ENCODE data around the gene GULP1.

DNA sequence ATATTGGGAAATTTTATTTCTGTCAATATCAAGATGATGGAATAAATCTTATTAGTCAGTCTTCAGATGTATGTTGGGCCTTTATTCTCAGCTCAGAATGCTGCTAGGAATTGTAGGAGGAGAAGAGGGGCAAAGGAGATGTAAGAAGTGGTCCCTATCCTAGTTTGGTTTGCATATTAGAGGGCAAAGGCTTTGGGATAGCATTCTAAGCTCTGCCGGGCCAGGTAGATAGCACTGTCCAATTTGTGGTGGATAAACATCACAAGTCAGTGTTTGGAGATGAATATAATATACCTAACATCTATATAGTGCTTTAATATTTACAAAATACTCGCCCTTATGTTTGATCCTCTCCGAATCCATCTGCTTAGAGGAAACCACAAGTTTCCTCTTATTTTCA, 149.2 kb downstream of the GULP1 start:
- TF ChIP-seq POLR2A (IDR thresholded peaks at IDR 0.05): no peak
- TF ChIP-seq, protein P1, sequence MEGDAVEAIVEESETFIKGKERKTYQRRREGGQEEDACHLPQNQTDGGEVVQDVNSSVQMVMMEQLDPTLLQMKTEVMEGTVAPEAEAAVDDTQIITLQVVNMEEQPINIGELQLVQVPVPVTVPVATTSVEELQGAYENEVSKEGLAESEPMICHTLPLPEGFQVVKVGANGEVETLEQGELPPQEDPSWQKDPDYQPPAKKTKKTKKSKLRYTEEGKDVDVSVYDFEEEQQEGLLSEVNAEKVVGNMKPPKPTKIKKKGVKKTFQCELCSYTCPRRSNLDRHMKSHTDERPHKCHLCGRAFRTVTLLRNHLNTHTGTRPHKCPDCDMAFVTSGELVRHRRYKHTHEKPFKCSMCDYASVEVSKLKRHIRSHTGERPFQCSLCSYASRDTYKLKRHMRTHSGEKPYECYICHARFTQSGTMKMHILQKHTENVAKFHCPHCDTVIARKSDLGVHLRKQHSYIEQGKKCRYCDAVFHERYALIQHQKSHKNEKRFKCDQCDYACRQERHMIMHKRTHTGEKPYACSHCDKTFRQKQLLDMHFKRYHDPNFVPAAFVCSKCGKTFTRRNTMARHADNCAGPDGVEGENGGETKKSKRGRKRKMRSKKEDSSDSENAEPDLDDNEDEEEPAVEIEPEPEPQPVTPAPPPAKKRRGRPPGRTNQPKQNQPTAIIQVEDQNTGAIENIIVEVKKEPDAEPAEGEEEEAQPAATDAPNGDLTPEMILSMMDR (IDR thresholded peaks at IDR 0.05): no peak
- TF ChIP-seq EP300 (IDR thresholded peaks at IDR 0.05; ENCODE audit: low read depth): no peak
